Measurements from ENCODE around the gene PSMC6.

The PSMC6 gene

DNA sequence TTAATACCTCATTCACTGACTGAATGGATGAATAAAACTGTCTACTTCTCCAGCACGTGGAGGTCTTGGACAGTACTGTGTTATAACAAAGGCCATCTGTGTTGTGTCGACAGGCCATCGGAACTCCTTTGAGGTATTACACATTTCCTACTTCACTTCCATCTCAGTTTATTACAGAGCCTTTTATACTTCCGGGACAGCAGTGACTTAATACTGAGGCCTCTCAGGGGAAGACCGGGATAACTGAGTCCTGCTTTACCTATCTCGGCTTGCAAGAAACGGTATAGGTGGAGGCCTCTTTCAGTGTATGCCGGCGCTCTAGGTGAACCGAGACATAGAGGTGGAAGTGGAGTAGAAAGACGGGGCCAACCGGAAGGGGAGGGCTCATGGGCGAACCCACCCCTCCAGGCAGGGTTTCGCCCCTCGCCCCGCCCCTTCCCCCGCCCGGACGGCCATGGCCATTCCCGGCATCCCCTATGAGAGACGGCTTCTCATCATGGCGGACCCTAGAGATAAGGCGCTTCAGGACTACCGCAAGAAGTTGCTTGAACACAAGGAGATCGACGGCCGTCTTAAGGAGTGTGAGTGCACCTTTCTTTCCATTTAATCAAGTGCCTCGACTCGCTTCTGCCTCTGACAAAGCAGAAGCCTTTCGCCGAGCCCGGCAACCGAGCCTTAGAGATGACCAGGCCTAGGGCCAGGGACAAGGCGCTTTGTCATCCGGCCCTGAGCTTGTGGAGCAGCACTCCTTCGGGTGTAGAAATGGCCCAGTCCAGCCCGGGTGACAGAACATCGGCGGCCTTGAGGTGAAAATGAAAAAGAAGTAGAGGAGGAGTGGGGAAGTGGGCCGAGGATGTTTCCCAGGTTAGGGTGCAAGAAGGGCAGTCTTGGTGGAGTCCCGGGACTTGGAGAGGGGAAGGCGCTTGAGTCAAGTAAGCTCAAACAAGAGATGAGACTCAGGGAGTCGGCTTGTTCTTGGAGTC, at the start of gene PSMC6:
Gene PSMC6, plus strand, starts transcription at position 477 of the 983 bp plus-strand sequence. Its CDS starts 20 bp downstream, at position 497.
- H3K4me1 Mint-ChIP-seq: peaks cover 21% of the 10 kb centered on the region
- H3K27ac Mint-ChIP-seq: peak within 1 kb of the TSS; percentile 94 to 98 (median 98)
- peaks cover 42% of the 10 kb centered on the region for H3K36me3 Mint-ChIP-seq (ENCODE audit: low read depth)
- TF ChIP-seq, protein P1, sequence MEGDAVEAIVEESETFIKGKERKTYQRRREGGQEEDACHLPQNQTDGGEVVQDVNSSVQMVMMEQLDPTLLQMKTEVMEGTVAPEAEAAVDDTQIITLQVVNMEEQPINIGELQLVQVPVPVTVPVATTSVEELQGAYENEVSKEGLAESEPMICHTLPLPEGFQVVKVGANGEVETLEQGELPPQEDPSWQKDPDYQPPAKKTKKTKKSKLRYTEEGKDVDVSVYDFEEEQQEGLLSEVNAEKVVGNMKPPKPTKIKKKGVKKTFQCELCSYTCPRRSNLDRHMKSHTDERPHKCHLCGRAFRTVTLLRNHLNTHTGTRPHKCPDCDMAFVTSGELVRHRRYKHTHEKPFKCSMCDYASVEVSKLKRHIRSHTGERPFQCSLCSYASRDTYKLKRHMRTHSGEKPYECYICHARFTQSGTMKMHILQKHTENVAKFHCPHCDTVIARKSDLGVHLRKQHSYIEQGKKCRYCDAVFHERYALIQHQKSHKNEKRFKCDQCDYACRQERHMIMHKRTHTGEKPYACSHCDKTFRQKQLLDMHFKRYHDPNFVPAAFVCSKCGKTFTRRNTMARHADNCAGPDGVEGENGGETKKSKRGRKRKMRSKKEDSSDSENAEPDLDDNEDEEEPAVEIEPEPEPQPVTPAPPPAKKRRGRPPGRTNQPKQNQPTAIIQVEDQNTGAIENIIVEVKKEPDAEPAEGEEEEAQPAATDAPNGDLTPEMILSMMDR (IDR thresholded peaks at IDR 0.05; ENCODE audit: unreplicated experiment in 3 of 3): no peak
- H3K4me3 Mint-ChIP-seq: peak within 1 kb of the TSS; percentile 99 to 100 (median 100)
- H3K27me3 Mint-ChIP-seq (ENCODE audit: low read depth): no peaks in the 10 kb centered on the region
- H3K9me3 Mint-ChIP-seq: no peaks in the 10 kb centered on the region

DNA sequence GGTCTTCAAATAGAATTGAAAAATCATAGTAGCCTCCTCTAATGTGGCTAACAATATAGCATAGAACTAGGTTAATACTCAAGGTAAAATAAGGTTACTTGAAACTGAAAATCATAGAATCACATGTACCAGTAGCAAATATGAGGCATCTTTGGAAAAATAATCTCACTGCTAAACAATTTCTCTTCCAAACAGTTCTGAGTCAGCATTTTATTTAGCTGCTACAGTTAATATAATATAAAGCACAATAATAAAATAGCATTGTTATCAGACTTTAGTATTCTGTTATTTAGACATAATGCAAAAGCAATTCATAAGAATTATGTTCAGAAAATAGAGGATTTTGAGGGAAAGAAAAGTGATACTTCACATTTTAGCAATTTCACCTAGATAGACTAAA, 46.7 kb upstream of the PSMC6 start:
- no peaks in the 10 kb centered on the region for H3K27me3 Mint-ChIP-seq (ENCODE audit: low read depth)

DNA sequence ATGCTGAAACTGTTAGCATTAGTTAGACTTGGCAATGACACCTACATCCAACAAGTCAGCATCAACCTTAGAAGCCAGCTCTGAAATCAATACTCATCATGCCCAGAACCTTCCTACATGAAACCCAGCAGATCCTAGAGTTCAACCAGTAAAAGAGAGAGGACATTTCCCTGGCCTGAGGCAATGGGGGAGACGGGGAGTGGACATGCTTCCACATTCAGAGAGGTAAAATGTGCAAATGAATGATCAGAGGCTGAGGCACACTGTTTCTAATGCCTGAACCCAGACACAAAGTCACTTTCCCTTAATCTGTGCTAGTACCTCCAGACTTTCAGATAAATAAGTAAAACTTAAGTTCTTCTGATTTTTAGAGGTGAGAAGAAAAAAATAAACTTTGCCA, 46.2 kb upstream of the PSMC6 start:
- Mint-ChIP-seq H3K36me3 (ENCODE audit: low read depth) (peaks cover 23% of the 10 kb centered on the region), H3K27ac (no peak overlapping the region), H3K4me3 (no peak overlapping the region), H3K9me3 (no peaks in the 10 kb centered on the region), H3K27me3 (ENCODE audit: low read depth) (no peaks in the 10 kb centered on the region), H3K4me1 (no peaks in the 10 kb centered on the region)
- TF ChIP-seq, protein P1 (IDR thresholded peaks at IDR 0.05; ENCODE audit: unreplicated experiment in 3 of 3): no peak

More for the DNA sequence above, 46.7 kb upstream of the PSMC6 start:
- H3K4me1 Mint-ChIP-seq: no peaks in the 10 kb centered on the region
- H3K9me3 Mint-ChIP-seq: no peaks in the 10 kb centered on the region
- no peak overlapping the region for H3K27ac Mint-ChIP-seq
- peaks cover 19% of the 10 kb centered on the region for H3K36me3 Mint-ChIP-seq (ENCODE audit: low read depth)
- TF ChIP-seq, protein P1 (IDR thresholded peaks at IDR 0.05; ENCODE audit: unreplicated experiment in 3 of 3): no peak
- H3K4me3 Mint-ChIP-seq: no peak overlapping the region

DNA sequence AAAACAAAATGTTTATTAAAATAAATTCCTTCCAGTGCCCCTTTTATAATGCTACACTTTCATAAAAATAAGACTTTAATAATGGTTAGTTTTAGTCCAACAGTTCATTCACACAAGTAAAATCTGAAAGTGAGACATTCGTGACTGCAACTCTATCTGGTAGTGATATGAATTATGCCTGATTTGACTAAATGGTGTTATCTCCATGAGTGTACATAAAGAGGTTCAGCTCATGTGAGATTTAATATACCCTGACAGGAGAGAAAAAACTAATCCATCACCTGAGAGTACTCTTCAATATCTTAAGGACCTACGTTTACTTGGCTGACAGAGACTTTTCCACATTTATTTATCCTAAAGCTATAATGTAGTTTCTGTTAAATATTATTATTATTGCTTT, 45.7 kb upstream of the PSMC6 start:
- Mint-ChIP-seq H3K36me3 (ENCODE audit: low read depth) (peaks cover 23% of the 10 kb centered on the region), H3K9me3 (no peaks in the 10 kb centered on the region), H3K4me1 (no peaks in the 10 kb centered on the region), H3K27ac (no peak overlapping the region), H3K27me3 (ENCODE audit: low read depth) (no peaks in the 10 kb centered on the region), H3K4me3 (no peak overlapping the region)
- TF ChIP-seq, protein P1 (IDR thresholded peaks at IDR 0.05; ENCODE audit: unreplicated experiment in 3 of 3): no peak

DNA sequence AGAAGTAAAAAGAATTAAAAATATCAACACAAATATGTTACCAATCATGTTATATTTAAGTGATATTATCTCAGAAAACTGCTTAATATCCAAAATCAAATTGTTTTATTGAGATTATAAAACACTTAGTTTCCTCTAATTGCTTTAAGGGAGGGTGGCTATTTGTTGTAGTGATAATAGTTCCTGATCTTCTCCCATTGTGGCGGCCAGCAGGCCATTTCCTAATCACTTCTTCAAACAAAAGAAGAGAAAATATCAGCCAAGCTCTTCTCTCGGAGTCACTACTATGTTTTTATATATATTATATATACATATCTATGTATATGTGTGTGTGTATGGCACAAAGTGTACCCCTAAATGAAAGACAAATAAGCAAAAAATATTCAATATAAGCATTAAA, 43.1 kb upstream of the PSMC6 start:
- Mint-ChIP-seq H3K36me3 (ENCODE audit: low read depth) (peaks cover 17% of the 10 kb centered on the region), H3K27ac (no peak overlapping the region), H3K4me3 (no peak overlapping the region), H3K27me3 (ENCODE audit: low read depth) (no peaks in the 10 kb centered on the region), H3K4me1 (no peaks in the 10 kb centered on the region), H3K9me3 (no peaks in the 10 kb centered on the region)
- TF ChIP-seq, protein P1 (IDR thresholded peaks at IDR 0.05; ENCODE audit: unreplicated experiment in 3 of 3): no peak
